GM19372 (cell line): Measurements from ENCODE around the gene ANAPC5.

Source experiments
- ATAC-seq: cut with Tn5 transposase; IDR thresholded peaks from one replicate; pipeline ENCODE4 v1.9.1; 2021; ENCODE audit warnings: mild to moderate bottlenecking, low read depth, moderate library complexity; ENCODE audit not compliant: unreplicated experiment

ANAPC5 gene

DNA sequence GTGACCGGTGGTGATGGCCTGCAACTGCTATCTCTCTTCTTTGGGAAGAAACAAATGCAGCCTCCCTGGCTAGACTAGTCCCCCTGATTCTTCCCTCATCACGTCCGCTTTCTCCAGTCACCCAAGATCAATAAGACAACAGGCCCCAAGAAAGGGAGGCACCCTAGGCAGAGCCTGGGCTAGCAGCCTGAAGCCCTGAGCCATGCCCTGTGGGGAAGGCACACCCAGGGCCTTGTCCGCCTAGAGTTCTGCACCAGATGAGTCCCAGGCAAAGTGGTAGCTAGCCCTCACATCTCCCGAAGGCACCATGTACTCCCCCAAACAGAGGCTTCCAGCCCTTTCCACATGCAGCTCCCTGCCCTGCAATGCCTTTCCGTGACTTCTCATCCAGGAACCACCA, 90.8 kb downstream of the ANAPC5 start:
- no peak for ATAC-seq

DNA sequence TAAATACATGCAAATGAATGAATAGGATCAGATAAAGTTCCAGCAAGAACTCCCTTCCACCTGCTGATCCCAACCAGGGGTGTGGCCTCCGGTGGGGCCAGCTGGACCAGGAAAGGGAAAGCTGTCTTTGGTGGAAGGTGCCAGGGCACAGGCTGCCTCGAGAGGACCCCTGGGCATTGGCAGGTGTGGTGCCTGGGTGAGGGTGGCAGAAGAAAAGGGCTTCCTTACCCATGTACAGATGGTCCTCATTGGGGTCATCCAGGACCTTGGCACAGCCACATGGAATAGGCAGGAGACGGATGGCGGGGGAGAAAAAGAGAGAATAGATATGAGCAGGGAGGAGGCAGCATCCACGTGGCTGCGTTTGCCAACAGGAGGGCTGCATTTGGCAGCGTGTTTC, 92.1 kb downstream of the ANAPC5 start:
- no peak for ATAC-seq

DNA sequence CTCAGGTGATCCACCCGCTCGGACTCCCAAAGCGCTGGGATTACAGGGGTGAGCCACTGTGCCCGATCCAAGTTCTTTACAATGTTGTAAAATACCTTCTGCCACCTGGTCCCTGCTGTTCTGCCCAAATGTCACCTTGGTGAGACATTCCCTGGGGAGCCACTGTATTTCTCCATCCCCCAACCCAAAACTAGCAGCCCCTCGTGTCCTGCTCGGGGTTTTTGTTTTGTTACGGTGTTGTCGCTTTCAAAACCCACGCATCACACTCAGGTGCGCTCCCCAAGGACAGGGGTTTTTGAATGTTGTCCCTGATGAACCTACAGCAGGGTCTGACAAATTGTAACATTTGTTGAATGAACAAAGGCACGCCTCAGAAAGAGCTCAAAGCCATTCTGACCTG, 93.1 kb downstream of the ANAPC5 start:
- no peak for ATAC-seq
